G401.6 (cell line): ENCODE results near the gene ARFGAP1.
"Not testable (repeated sequence)": the region's sequence is repeated elsewhere in the genome, so short reads cannot be mapped to it uniquely, and the experiment has no call there.

Source experiments
- FAIRE-seq: peaks from 2 replicates; lab custom pipeline; 2012; peaks lifted over from hg19 to GRCh38; lab: Jason Lieb, UNC

The ARFGAP1 gene

GRCh38 chr20:63335060-63335459 is 62.4 kb downstream of the ARFGAP1 start:
- not testable (repeated sequence) for FAIRE-seq

DNA sequence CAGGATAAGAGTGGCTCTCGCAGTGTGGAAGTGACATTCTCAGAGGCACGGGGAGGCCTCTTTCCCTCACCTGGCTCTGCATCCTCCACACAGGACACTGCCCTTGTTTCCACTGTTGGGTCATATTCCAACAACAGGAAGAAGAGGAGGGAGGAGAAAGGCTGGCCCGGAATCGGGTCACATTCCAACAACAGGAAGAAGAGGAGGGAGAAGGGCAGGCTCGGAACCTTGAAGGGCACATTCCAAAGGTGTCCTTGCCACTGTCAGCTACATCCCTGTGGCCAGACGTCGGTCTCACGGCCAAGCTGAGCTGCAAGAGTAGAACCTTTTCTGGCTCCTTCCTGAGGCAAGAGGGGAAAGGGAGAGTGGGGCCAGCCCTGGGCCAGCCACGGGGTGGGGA is 63.1 kb downstream of the ARFGAP1 start:
- no peak for FAIRE-seq

DNA sequence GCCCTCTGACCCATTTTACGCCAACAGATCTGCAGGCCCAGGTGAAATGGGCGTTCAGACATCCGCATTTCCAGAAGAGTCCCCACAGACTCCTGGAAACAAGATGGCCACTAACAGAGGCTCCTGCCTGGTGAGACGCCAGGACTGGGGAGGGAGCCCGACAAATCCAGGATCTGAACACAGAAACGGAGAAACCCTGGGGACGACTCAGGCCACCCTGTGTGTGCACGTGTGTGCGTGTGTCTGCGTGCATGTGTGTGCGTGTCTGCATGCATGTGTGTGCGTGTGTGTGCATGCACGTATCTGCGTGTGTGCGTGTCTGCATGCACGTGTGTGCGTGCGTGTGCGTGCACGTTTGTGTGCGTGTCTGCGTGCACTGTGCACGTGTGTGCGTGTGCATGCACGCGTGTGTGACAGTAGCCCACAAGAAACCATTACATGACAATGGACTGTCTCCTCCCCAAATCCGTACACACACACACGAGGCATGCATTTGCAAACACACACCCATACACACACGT is 63.7 kb downstream of the ARFGAP1 start:
- no peak for FAIRE-seq

DNA sequence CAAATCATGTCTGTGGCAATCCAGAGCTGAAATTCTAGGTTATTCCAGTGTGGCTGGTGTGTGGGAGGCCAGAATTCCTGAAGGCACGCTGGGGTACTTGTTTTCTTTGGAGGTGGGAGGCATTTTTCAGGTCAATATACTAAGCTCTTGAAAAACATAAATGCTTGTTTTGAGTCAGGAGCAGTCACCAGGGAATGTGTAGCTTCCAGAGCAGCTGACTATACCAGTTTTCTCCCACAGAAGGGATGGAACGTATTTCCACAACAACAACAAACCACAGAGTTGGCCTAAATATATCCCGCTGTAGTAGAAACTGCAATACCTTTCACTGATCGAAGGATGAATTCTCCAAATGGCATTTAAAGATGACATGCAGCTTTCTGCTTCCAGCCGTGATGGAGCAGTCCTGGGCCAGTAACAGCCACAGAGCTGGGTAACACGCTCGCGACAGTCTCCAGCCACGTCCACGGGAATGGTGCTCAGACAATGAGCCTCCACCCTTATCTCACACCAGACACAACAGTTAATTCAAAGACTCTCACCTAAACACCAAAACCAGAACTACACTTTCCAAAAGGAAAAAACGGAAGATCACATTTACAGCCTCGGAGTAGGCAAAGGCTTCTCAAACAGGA is 65.3 kb downstream of the ARFGAP1 start:
- FAIRE-seq, result no peak
